ENCODE data around the gene RAP1B. TPM values are rescaled to one million over a fixed set of nuclear protein-coding genes. Genes with fewer than 3 reads are reported as not detected.

RAP1B gene
- total and polyA plus RNA-seq, 2 of the 13 experiments (the other 11 are each of a cell fraction or from before 2014, with no cell fraction given): 71.1 to 92.7 TPM

DNA sequence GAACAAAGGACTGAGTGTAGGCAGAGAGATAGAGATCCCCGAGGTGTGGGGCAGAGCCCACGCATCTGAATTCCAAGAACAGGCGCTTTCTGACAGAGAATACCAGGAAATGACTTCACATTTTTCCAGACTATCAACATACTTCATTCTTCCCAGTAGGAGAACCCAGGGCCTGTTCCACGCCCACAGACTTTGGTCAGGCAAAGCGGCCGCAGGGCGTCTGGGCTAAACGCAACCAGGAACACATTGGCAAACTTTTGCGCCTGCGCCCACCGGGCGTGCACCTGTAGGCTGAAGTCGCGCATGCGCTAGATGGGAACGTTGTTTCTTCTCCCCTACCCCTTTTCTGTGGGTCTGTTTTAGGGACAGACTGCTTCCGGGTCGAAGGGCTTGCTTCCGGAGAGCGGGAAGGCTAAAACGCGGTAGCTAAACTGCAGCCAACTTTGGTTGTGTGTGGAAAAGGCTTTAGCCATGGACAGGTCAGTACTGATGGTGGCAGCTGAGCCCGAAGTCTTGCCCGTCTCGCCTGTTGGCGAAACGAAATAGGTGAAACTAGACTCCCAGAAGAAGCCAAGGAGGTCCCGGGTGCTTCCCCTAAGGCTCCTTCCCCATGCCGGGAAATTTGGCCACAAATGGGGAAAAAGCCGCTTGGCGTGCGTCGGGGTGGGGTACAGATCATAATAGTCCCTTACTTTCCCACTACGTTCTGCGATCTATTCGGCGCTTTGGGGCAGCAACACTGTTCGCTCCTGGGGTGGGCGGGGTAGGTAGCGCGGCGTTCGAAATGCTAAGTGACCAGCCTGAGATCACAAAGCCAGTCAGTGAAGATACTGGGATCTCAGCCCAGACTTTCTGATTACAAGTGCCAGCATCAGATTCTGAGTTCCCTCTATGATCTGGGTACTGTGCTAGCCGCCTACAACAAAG lies 76.2 kb downstream of the RAP1B start, which contains the start of gene NUP107 (continued):
- TF ChIP-seq NFE2 (CRISPR knock-in tag; IDR thresholded peaks at IDR 0.05): peak; percentile 46; the same call in 1 of the 2 replicates
- no peak for TF ChIP-seq ZNF737 (CRISPR knock-in tag; IDR thresholded peaks at IDR 0.05; ENCODE audit: borderline replicate concordance)
- peak; percentile 93 for TF ChIP-seq AHR (CRISPR knock-in tag; IDR thresholded peaks at IDR 0.05)
- TF ChIP-seq ZNF251 (CRISPR knock-in tag; IDR thresholded peaks at IDR 0.05): 0 out of 2 replicates have a peak, but pooled peaks have one; percentile 44
- TF ChIP-seq ZNF841 (CRISPR knock-in tag; IDR thresholded peaks at IDR 0.05; ENCODE audit: borderline replicate concordance): no peak
- peak; percentile 73; the same call in 1 of the 2 replicates for TF ChIP-seq HMG20B (CRISPR knock-in tag; conservative IDR thresholded peaks at IDR 0.05)
- no peak for TF ChIP-seq ZNF558 (CRISPR knock-in tag; IDR thresholded peaks at IDR 0.05; ENCODE audit: borderline replicate concordance)
- no peak for TF ChIP-seq PCBP2 (optimal IDR thresholded peaks at IDR 0.05; ENCODE audit: low read depth, low read length, poor library complexity, severe bottlenecking)
- TF ChIP-seq TEAD2 (CRISPR knock-in tag; IDR thresholded peaks at IDR 0.05): no peak
- peak; percentile 41; the same call in 1 of the 2 replicates for TF ChIP-seq ZNF761 (CRISPR knock-in tag; conservative IDR thresholded peaks at IDR 0.05)
- peak; percentile 36 for TF ChIP-seq STAG1 (CRISPR knock-in tag; IDR thresholded peaks at IDR 0.05)
- TF ChIP-seq HNF4G (IDR thresholded peaks at IDR 0.05; ENCODE audit: borderline replicate concordance, low read depth, low read length): peak; percentile 61
- peak; percentile 72; the same call in 1 of the 2 replicates for TF ChIP-seq HNF4G (CRISPR knock-in tag; IDR thresholded peaks at IDR 0.05; ENCODE audit: borderline replicate concordance, low read depth)
- TF ChIP-seq, protein P1, sequence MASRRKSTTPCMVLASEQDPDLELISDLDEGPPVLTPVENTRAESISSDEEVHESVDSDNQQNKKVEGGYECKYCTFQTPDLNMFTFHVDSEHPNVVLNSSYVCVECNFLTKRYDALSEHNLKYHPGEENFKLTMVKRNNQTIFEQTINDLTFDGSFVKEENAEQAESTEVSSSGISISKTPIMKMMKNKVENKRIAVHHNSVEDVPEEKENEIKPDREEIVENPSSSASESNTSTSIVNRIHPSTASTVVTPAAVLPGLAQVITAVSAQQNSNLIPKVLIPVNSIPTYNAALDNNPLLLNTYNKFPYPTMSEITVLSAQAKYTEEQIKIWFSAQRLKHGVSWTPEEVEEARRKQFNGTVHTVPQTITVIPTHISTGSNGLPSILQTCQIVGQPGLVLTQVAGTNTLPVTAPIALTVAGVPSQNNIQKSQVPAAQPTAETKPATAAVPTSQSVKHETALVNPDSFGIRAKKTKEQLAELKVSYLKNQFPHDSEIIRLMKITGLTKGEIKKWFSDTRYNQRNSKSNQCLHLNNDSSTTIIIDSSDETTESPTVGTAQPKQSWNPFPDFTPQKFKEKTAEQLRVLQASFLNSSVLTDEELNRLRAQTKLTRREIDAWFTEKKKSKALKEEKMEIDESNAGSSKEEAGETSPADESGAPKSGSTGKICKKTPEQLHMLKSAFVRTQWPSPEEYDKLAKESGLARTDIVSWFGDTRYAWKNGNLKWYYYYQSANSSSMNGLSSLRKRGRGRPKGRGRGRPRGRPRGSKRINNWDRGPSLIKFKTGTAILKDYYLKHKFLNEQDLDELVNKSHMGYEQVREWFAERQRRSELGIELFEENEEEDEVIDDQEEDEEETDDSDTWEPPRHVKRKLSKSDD (CRISPR knock-in tag; IDR thresholded peaks at IDR 0.05; ENCODE audit: low read depth): no peak; the same call in 1 of the 2 replicates
- TF ChIP-seq ZNF567 (CRISPR knock-in tag; IDR thresholded peaks at IDR 0.05; ENCODE audit: borderline replicate concordance): peak; percentile 79; the same call in 1 of the 2 replicates
- TF ChIP-seq ZNF20 (CRISPR knock-in tag; IDR thresholded peaks at IDR 0.05): no peak
- TF ChIP-seq, protein P2, sequence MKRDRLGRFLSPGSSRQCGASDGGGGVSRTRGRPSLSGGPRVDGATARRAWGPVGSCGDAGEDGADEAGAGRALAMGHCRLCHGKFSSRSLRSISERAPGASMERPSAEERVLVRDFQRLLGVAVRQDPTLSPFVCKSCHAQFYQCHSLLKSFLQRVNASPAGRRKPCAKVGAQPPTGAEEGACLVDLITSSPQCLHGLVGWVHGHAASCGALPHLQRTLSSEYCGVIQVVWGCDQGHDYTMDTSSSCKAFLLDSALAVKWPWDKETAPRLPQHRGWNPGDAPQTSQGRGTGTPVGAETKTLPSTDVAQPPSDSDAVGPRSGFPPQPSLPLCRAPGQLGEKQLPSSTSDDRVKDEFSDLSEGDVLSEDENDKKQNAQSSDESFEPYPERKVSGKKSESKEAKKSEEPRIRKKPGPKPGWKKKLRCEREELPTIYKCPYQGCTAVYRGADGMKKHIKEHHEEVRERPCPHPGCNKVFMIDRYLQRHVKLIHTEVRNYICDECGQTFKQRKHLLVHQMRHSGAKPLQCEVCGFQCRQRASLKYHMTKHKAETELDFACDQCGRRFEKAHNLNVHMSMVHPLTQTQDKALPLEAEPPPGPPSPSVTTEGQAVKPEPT (CRISPR knock-in tag; IDR thresholded peaks at IDR 0.05; ENCODE audit: low read depth): peak; percentile 78; the same call in 1 of the 2 replicates
- TF ChIP-seq ZNF674 (CRISPR knock-in tag; IDR thresholded peaks at IDR 0.05; ENCODE audit: low read depth): no peak
- TF ChIP-seq GATAD1 (CRISPR knock-in tag; IDR thresholded peaks at IDR 0.05): peak; percentile 100
- peak; percentile 97 for TF ChIP-seq IRF2 (CRISPR knock-in tag; IDR thresholded peaks at IDR 0.05)
- TF ChIP-seq CBFB (CRISPR knock-in tag; IDR thresholded peaks at IDR 0.05): peak; percentile 94
- TF ChIP-seq NR2F2 (IDR thresholded peaks at IDR 0.05; ENCODE audit: borderline replicate concordance, low read depth): no peak
- peak; percentile 27; the same call in 1 of the 2 replicates for TF ChIP-seq ARNTL (CRISPR knock-in tag; IDR thresholded peaks at IDR 0.05)
- TF ChIP-seq RFX5 (IDR thresholded peaks at IDR 0.05; ENCODE audit: low read depth, low read length): no peak

Data from HepG2 (cell line).